GM15510 (cell line): ENCODE data around the gene DES.

Experiments used
- POLR2A ChIP-seq: IDR thresholded peaks from 3 replicates; pipeline ENCODE4 v1.6.1; 2011; ENCODE audit warnings: borderline replicate concordance; ENCODE audit not compliant: insufficient read length; ENCODE audit errors: extremely low read depth

The DES gene

GRCh38 chr2:219451661-219452360 lies 33.6 kb downstream of the DES start:
- no peak for TF ChIP-seq POLR2A

DNA sequence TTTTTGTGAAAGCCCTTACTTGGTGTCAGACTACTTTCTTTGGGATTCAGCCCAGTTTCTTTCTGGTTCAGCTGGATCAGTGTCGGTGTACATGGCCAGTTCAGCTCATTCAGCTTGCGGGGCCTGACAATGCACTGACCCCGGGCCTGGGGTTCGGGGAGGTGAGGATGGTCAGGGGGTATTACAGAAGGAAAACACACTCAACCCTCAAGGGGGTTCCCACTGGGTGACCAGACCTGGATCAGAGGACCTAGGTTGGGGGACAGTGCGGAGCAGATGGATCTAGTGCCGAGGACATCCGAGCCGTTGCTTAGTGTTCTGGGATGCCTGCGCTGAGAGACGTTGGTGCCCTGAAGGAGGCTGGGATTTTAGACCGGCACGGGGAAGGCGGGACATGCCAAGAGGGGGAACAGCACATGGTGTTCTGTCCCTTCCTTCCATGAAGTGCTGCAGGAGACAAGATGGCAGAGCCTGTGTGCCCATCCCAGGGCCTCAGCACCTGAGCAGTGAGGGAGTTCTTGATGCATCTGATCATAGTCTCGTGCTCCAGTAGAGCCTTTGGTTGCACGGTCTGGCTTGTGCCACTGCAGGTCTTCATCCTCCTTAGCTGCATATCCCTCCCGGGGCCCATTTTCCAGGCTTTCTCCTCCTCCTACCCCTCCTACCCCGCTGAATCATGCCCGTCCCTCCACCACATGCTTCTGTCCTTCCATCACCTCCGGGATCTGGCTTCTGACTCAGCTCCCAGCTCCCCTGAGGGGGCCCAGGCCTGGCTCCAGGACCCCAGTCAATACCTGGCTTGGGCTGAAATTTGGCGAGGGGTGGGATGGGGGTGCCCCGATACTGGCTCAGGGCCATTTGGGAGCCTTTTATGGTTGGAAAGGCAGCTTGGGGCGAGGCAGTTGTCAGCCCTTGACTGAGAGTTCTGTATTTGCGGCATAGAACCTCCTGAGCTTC lies 34.5 kb downstream of the DES start:
- no peak for TF ChIP-seq POLR2A

GRCh38 chr2:219453671-219454590 lies 35.8 kb downstream of the DES start:
- TF ChIP-seq POLR2A = no peak

GRCh38 chr2:219455581-219455980 lies 37.4 kb downstream of the DES start:
- TF ChIP-seq POLR2A = no peak

- TF ChIP-seq POLR2A = no peak
Observed at GRCh38 chr2:219457784-219458369, 39.7 kb downstream of the DES start.

- TF ChIP-seq POLR2A = no peak
Observed at GRCh38 chr2:219458996-219459395, 40.8 kb downstream of the DES start.

DNA sequence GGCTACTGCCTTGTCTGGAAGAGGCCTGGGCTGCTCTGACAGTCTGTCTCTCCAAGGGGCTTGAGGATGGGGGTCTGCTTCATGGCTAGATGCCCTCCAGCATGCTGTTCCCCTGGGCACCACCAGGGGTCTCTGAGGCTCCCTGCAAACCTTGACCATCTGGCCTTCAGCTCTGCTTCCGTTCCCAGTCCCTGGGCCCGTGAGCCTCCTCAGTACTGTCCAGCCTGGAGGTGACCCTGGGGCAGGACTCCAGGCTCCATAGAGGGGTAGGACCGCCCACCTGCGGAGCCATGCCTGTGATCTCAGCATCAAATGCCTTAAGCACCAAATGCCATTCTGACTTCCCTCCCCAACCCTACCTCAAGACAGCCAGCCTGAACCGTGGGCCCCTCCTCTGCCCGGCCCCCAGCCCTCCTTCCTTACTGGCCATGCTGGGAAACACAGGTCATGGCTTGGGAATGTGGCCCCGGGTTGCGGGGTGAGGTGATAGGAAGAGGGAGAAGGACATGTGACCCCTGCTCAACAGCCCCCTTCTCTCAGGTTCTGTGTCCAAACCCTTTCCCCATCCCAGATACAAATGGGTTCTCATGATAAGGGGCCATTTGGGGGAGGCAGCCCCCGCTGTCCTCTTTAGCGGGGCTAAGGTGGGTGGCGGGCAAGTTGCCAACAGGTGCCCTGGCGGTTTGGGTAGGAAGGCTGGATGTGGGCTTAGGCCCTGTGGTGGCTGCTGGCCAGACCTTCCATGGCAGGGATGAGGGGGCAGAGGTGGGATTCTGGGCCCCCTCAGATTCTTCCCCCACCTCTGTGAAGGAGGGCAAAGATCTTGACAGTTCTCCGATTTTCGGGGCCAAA lies 41.5 kb downstream of the DES start:
- no peak for TF ChIP-seq POLR2A

- TF ChIP-seq POLR2A = no peak
Observed at GRCh38 chr2:219460424-219460926, 42.3 kb downstream of the DES start.

- no peak for TF ChIP-seq POLR2A
Observed at GRCh38 chr2:219461047-219461514, 42.9 kb downstream of the DES start.

DNA sequence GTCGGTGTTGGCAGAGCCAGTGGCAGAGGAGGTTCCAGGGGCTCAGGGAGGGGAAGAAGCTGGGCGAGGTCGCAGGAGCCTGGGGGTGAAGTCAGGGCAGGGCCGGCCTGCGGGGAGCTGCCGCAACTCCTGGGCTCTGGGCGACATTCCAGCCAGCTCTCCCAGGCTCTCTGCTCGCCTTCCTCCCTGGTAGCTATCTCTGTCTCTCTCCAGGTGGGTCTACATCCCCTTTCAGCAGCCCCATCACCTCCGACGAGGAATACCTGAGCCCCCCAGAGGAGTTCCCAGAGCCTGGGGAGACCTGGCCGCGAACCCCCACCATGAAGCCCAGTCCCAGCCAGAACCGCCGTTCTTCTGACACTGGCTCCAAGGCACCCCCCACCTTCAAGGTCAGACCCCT lies 43.5 kb downstream of the DES start:
- TF ChIP-seq POLR2A = no peak

DNA sequence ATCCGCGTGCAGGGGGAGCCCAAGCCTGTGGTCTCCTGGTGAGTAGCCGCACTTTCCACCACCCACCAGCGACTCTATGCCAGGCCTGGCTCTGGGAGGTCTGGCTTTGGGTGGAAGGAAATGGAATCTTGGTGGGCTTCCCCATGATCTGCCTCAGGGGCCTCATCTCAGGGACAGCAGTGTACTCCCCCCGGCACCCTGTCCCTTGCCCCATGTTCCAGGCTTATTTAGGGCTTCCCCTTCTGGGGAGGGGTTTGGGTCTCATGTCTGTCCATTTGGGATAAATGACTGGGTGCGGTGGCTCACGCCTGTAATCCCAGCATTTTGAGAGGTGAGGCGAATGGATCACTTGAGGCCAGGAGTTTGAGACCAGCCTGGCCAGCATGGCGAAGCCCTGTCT lies 44.2 kb downstream of the DES start:
- no peak for TF ChIP-seq POLR2A

DNA sequence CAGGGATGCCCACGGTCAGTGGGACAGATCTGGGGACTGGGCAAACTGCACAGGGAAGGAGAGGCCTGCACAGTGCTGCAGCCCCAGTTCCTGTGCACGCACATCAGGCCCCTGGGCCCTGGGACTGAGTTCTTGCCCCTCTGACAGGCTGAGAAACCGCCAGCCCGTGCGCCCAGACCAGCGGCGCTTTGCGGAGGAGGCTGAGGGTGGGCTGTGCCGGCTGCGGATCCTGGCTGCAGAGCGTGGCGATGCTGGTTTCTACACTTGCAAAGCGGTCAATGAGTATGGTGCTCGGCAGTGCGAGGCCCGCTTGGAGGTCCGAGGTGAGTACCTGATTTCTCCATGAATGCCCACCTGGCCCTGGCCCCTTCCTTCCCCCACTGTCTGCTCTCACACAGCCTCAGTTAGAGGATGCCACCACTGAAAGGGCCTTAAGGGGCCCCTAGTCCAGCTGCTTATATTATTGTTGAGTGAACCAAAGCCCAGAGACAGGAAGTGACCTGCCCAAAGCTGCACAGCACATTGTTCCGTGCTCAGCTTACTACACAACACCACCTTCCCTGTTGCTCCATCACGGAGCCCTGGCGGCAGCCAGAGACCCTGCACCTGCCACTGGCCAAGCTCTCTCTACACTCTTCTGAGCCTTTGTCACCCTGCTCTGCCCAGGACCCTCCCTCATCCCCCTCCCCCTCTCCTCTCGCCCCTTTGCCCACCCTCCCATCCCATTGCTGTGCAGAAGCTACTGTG lies 46.3 kb downstream of the DES start:
- TF ChIP-seq POLR2A = no peak
